Transverse colon (tissue), 4 donors: ENCODE results near the gene NDUFA3.

Experiments used
- CTCF ChIP-seq, 5 experiments: fragments of 200-600 bp in 3 of 5; fragments of 450-650 bp in 2 of 5; sonication (generic) in 3 of 5; IDR thresholded peaks; 1 replicate in 2 of 5; 2 replicates in 3 of 5; pipeline ENCODE4 v1.5.1; 2016 to 2017; ENCODE audit warnings: antibody characterized with exemption in 5 of 5, inconsistent platforms in 3 of 5, mild to moderate bottlenecking in 2 of 5, moderate library complexity in 1 of 5
- EP300 ChIP-seq: sonication (generic); formaldehyde crosslinking; IDR thresholded peaks from one replicate; pipeline ENCODE4 v1.6.1; 2017; ENCODE audit warnings: antibody characterized with exemption, low read depth
- POLR2A ChIP-seq: fragments of 450-650 bp; IDR thresholded peaks from one replicate; pipeline ENCODE4 v1.6.1; 2016; ENCODE audit warnings: antibody characterized with exemption, mild to moderate bottlenecking, moderate library complexity
- POLR2AphosphoS5 ChIP-seq, 3 donors: sonication (generic); formaldehyde crosslinking; IDR thresholded peaks; one replicate each; pipeline ENCODE4 v1.6.1; 2016; ENCODE audit warnings: antibody characterized with exemption in 3 of 3

- TF ChIP-seq POLR2A, result no peak
- TF ChIP-seq CTCF (IDR thresholded peaks at IDR 0.05), result no peak
- TF ChIP-seq POLR2AphosphoS5 (IDR thresholded peaks at IDR 0.05), result no peak
- no peak for TF ChIP-seq EP300
Observed at GRCh38 chr19:54104998-54105715, 2.5 kb downstream of the NDUFA3 start.
